Neural cell (in vitro differentiated cells): ENCODE data around the gene GUCY1A2.

Experiments used
- CTCF ChIP-seq: fragments of 450-650 bp; IDR thresholded peaks from 2 replicates; pipeline ENCODE4 v1.5.1; 2014; ENCODE audit warnings: antibody characterized with exemption, mild to moderate bottlenecking, moderate library complexity; ENCODE audit not compliant: poor library complexity, severe bottlenecking
- EP300 ChIP-seq: fragments of 450-650 bp; conservative IDR thresholded peaks from 2 replicates; pipeline ENCODE4 v1.6.1; 2014; ENCODE audit warnings: antibody characterized with exemption, mild to moderate bottlenecking, moderate library complexity; ENCODE audit not compliant: poor library complexity, severe bottlenecking
- EZH2 ChIP-seq: fragments of 200-600, 300-800 bp; shearing (Covaris generic), sonication (generic); IDR thresholded peaks from 2 replicates; pipeline ENCODE4 v1.6.1; 2014; ENCODE audit warnings: antibody characterized with exemption, low read length, borderline replicate concordance, mild to moderate bottlenecking; ENCODE audit not compliant: insufficient read depth, poor library complexity, severe bottlenecking
- MXI1 ChIP-seq: fragments of 450-650 bp; conservative IDR thresholded peaks from 2 replicates; pipeline ENCODE4 v1.6.1; 2014; ENCODE audit warnings: antibody characterized with exemption, mild to moderate bottlenecking; ENCODE audit not compliant: poor library complexity, severe bottlenecking
- POLR2AphosphoS5 ChIP-seq: IDR thresholded peaks from 2 replicates; pipeline ENCODE4 v1.6.1; 2012
- RAD21 ChIP-seq: fragments of 450-650 bp; conservative IDR thresholded peaks from 2 replicates; pipeline ENCODE4 v1.6.1; 2014; ENCODE audit warnings: antibody characterized with exemption, mild to moderate bottlenecking, moderate library complexity
- REST ChIP-seq: IDR thresholded peaks from 2 replicates; pipeline ENCODE4 v1.6.1; 2012; ENCODE audit warnings: borderline replicate concordance
- TAF1 ChIP-seq: IDR thresholded peaks from 2 replicates; pipeline ENCODE4 v1.6.1; 2012; ENCODE audit warnings: low read depth

- no peak for TF ChIP-seq CTCF
- no peak for TF ChIP-seq EP300
- no peak for TF ChIP-seq POLR2AphosphoS5
- TF ChIP-seq EZH2, result no peak
- no peak for TF ChIP-seq TAF1
- no peak for TF ChIP-seq RAD21
- no peak for TF ChIP-seq MXI1
- no peak for TF ChIP-seq REST
Observed at GRCh38 chr11:106840947-106841346, 177.3 kb downstream of the GUCY1A2 start.
